Osteoblast (primary cell): ENCODE results near the gene SPEG. TPM values are rescaled to one million over a fixed set of nuclear protein-coding genes. Genes with fewer than 3 reads are reported as not detected.

Experiments used
- DNase-seq: peaks from one replicate; pipeline ENCODE4 v3.0.0; 2011; ENCODE audit warnings: low spot score, mixed read lengths; ENCODE audit not compliant: insufficient read length; ENCODE audit errors: missing footprints
- H2AFZ ChIP-seq: 2 replicates; pipeline ENCODE4 v1.6.0; 2011; ENCODE audit warnings: mild to moderate bottlenecking, low read length
- H3K27ac ChIP-seq: 2 replicates; pipeline ENCODE4 v1.5.1; 2011; ENCODE audit warnings: mild to moderate bottlenecking, low read depth, low read length, moderate library complexity
- H3K27me3 ChIP-seq: 2 replicates; pipeline ENCODE4 v1.6.0; 2012; ENCODE audit warnings: mild to moderate bottlenecking, control low read depth, inconsistent platforms, low read length, moderate library complexity; ENCODE audit not compliant: insufficient read depth
- H3K36me3 ChIP-seq: 2 replicates; pipeline ENCODE4 v1.5.1; 2011; ENCODE audit warnings: mild to moderate bottlenecking, low read length, control low read depth, moderate library complexity; ENCODE audit not compliant: insufficient read depth
- H3K4me1 ChIP-seq: 2 replicates; pipeline ENCODE4 v1.5.1; 2011; ENCODE audit warnings: mild to moderate bottlenecking, low read length, control low read depth, moderate library complexity; ENCODE audit not compliant: insufficient read depth
- H3K4me2 ChIP-seq: 2 replicates; pipeline ENCODE4 v1.6.0; 2011; ENCODE audit warnings: mild to moderate bottlenecking, low read length; ENCODE audit not compliant: insufficient read depth
- H3K4me3 ChIP-seq: fragments of 200-600 bp; sonication (generic); 3 replicates; pipeline ENCODE4 v1.5.1; 2012; ENCODE audit warnings: mild to moderate bottlenecking, low read length, inconsistent platforms; ENCODE audit not compliant: insufficient read depth
- H3K79me2 ChIP-seq: 2 replicates; pipeline ENCODE4 v1.6.0; 2012; ENCODE audit warnings: mild to moderate bottlenecking, low read length, control low read depth, inconsistent platforms; ENCODE audit not compliant: insufficient read depth
- H3K9me3 ChIP-seq: 2 replicates; pipeline ENCODE4 v1.5.1; 2011; ENCODE audit warnings: low read depth, low read length, control low read depth
- H4K20me1 ChIP-seq: 2 replicates; pipeline ENCODE4 v1.6.0; 2012; ENCODE audit warnings: mild to moderate bottlenecking, low read length, control low read depth; ENCODE audit not compliant: insufficient read depth
- total RNA-seq: library from RNA; depleted of rRNA; stranded (reverse); fragments of >200 nt; gene quantifications from 2 replicates; pipeline ENCODE4 v1.2.3, GENCODE V29; 2012
- TF ChIP-seq, protein P1 (sequence below): IDR thresholded peaks from 2 replicates; pipeline ENCODE4 v1.5.1; 2011; ENCODE audit warnings: mild to moderate bottlenecking, low read depth, low read length, moderate library complexity; ENCODE audit errors: extremely low read depth

The SPEG gene
- total RNA-seq, 1 donor = 26.4 TPM

DNA sequence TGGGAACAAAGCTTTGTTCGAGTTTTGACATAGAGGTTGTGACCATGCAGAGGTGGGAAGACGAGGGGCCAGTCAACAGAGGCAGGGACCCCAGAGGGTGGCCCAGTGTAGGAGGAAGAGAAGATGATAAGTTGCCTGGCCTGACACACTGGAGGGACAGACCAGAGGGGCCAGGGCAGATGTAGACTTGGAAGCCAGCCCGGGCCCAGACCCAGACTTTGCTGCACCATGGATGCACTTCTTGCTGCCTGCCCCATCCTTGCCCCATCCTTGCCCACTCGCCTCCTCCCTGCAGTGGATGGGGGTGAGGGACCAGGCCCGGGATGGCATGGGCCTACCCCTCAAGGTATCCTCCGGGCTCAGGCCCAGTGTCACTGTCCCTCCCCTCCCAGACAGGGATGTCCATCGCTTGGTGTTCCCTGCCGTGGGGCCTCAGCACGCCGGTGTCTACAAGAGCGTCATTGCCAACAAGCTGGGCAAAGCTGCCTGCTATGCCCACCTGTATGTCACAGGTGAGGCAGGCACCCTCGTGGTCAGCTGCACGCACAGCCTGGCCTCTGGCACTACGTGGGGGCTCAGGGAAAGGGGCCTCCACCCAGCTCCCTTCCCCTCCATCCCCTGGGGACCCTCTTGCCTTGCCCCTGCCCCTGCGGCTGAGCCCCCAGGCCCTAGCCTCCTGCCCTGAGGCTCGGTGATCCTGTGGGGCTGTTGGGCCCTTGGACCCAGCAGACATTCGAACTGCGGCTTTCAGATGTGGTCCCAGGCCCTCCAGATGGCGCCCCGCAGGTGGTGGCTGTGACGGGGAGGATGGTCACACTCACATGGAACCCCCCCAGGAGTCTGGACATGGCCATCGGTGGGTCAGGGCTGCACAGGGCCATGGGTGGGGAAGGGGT lies 37.1 kb downstream of the SPEG start:
- no peaks in the 10 kb centered on the region for H4K20me1 ChIP-seq
- no peak for DNase-seq
- H3K79me2 ChIP-seq = no peaks in the 10 kb centered on the region
- H3K27ac ChIP-seq = no peak overlapping the region
- no peak overlapping the region for H3K4me2 ChIP-seq
- H2AFZ ChIP-seq = no peak overlapping the region
- peaks cover 14% of the 10 kb centered on the region for H3K4me1 ChIP-seq
- H3K27me3 ChIP-seq = no peaks in the 10 kb centered on the region
- TF ChIP-seq, protein P1, sequence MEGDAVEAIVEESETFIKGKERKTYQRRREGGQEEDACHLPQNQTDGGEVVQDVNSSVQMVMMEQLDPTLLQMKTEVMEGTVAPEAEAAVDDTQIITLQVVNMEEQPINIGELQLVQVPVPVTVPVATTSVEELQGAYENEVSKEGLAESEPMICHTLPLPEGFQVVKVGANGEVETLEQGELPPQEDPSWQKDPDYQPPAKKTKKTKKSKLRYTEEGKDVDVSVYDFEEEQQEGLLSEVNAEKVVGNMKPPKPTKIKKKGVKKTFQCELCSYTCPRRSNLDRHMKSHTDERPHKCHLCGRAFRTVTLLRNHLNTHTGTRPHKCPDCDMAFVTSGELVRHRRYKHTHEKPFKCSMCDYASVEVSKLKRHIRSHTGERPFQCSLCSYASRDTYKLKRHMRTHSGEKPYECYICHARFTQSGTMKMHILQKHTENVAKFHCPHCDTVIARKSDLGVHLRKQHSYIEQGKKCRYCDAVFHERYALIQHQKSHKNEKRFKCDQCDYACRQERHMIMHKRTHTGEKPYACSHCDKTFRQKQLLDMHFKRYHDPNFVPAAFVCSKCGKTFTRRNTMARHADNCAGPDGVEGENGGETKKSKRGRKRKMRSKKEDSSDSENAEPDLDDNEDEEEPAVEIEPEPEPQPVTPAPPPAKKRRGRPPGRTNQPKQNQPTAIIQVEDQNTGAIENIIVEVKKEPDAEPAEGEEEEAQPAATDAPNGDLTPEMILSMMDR = no peak
- peaks cover 64% of the 10 kb centered on the region for H3K36me3 ChIP-seq
- no peaks in the 10 kb centered on the region for H3K9me3 ChIP-seq
- H3K4me3 ChIP-seq = no peak overlapping the region

DNA sequence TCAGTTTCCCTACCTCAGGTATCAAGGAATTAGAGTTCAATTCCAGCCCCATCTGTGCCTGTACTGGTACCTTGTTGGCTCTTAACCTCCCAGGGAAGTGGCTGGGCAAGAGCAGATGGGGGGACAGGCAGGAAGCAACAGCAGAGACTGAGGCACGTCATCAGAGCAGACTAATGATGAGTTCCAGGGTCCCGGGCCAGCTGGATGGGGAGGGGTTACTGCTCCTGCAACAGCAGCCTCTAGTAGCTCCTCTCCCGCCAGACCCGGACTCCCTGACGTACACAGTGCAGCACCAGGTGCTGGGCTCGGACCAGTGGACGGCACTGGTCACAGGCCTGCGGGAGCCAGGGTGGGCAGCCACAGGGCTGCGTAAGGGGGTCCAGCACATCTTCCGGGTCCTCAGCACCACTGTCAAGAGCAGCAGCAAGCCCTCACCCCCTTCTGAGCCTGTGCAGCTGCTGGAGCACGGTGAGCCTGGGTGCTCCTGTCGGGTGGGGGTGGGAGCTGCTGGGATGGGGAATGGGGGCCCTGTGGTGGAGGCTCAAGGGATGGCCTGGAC lies 38.1 kb downstream of the SPEG start:
- peaks cover 14% of the 10 kb centered on the region for H3K4me1 ChIP-seq
- H2AFZ ChIP-seq = no peak overlapping the region
- no peaks in the 10 kb centered on the region for H3K79me2 ChIP-seq
- TF ChIP-seq, protein P1 = no peak
- no peaks in the 10 kb centered on the region for H4K20me1 ChIP-seq
- no peak overlapping the region for H3K27ac ChIP-seq
- H3K4me2 ChIP-seq = no peak overlapping the region
- DNase-seq = no peak
- no peaks in the 10 kb centered on the region for H3K9me3 ChIP-seq
- H3K36me3 ChIP-seq = peaks cover 71% of the 10 kb centered on the region
- H3K27me3 ChIP-seq = no peaks in the 10 kb centered on the region
- H3K4me3 ChIP-seq = no peak overlapping the region

DNA sequence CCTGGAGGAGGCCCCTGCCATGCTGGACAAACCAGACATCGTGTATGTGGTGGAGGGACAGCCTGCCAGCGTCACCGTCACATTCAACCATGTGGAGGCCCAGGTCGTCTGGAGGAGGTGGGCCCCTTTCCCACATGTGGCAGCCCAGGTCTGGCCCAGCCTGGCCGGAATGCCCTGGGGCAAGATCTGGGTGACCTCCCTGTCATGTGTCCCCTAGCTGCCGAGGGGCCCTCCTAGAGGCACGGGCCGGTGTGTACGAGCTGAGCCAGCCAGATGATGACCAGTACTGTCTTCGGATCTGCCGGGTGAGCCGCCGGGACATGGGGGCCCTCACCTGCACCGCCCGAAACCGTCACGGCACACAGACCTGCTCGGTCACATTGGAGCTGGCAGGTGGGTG lies 38.9 kb downstream of the SPEG start:
- Histone ChIP-seq H3K4me2 (no peak overlapping the region), H3K27ac (no peak overlapping the region), H3K4me1 (peaks cover 14% of the 10 kb centered on the region), H4K20me1 (no peaks in the 10 kb centered on the region), H3K9me3 (no peaks in the 10 kb centered on the region), H3K27me3 (no peaks in the 10 kb centered on the region), H3K36me3 (peaks cover 79% of the 10 kb centered on the region), H3K4me3 (no peak overlapping the region), H3K79me2 (no peaks in the 10 kb centered on the region), H2AFZ (no peak overlapping the region)
- TF ChIP-seq, protein P1 = no peak
- no peak for DNase-seq
